Muscle of back (tissue), 11 donors: ENCODE results near the gene COL15A1. TPM values are rescaled to one million over a fixed set of nuclear protein-coding genes. Genes with fewer than 3 reads are reported as not detected.

Source experiments
- DNase-seq, 3 donors: peaks; one replicate each; pipeline versions ENCODE4 v3.0.0 to v3.0.0-alpha.2; 2013
- polyA plus RNA-seq, 10 donors: library from polyadenylated mRNA; unstranded; fragments of 120-200 nt; gene quantifications; one replicate each; pipeline ENCODE4 v1.2.1, GENCODE V29; 2013; ENCODE audit not compliant: insufficient read length in 10 of 10

COL15A1 gene
- polyA plus RNA-seq, 10 donors: 167 to 233 (median 202) TPM

GRCh38 chr9:98913044-98913443 is 30.7 kb upstream of the COL15A1 start:
- no peak for DNase-seq

- no peak for DNase-seq
Measured at GRCh38 chr9:98913705-98914104, 30.0 kb upstream of the COL15A1 start.

GRCh38 chr9:98915599-98915998 is 28.1 kb upstream of the COL15A1 start:
- no peak for DNase-seq

GRCh38 chr9:98916660-98917059 is 27.0 kb upstream of the COL15A1 start:
- DNase-seq: peak; percentile 74 to 94 (median 81)

GRCh38 chr9:98917746-98918487 is 25.8 kb upstream of the COL15A1 start:
- DNase-seq: peak in 1 of 3 donors; percentile 47

- DNase-seq: no peak
Measured at GRCh38 chr9:98921732-98922131, 22.0 kb upstream of the COL15A1 start.

GRCh38 chr9:98922721-98923435 is 20.8 kb upstream of the COL15A1 start:
- no peak for DNase-seq

GRCh38 chr9:98923451-98924123 is 20.1 kb upstream of the COL15A1 start:
- no peak for DNase-seq

- no peak for DNase-seq
Measured at GRCh38 chr9:98924946-98925820, 18.5 kb upstream of the COL15A1 start.

GRCh38 chr9:98925956-98926355 is 17.8 kb upstream of the COL15A1 start:
- no peak for DNase-seq

GRCh38 chr9:98927724-98928123 is 16.0 kb upstream of the COL15A1 start:
- DNase-seq: no peak

GRCh38 chr9:98929071-98929470 is 14.6 kb upstream of the COL15A1 start:
- peak in 1 of 3 donors; percentile 61 for DNase-seq

GRCh38 chr9:98929895-98930341 is 13.8 kb upstream of the COL15A1 start:
- no peak for DNase-seq

GRCh38 chr9:98930792-98931191 is 12.9 kb upstream of the COL15A1 start:
- DNase-seq: no peak

- no peak for DNase-seq
Measured at GRCh38 chr9:98931600-98932389, 11.9 kb upstream of the COL15A1 start.

GRCh38 chr9:98933185-98933584 is 10.5 kb upstream of the COL15A1 start:
- DNase-seq: no peak

- no peak for DNase-seq
Measured at GRCh38 chr9:98933890-98934289, 9.8 kb upstream of the COL15A1 start.

GRCh38 chr9:98935071-98935505 is 8.6 kb upstream of the COL15A1 start:
- DNase-seq: no peak

- peak in 1 of 3 donors; percentile 58 for DNase-seq
Measured at GRCh38 chr9:98940276-98940675, 3.4 kb upstream of the COL15A1 start.

GRCh38 chr9:98941946-98942523 is 1.7 kb upstream of the COL15A1 start:
- DNase-seq: no peak
